Measurements from ENCODE around the gene SOX12. TPM values are rescaled to one million over a fixed set of nuclear protein-coding genes. Genes with fewer than 3 reads are reported as not detected.
A peak's percentile ranks its signal among the peaks of the same experiment; 100 is the strongest.

SOX12 gene
- total and polyA plus RNA-seq, 3 donors from 2014 or later, result 13.4 to 23.8 (median 19.2) TPM

DNA sequence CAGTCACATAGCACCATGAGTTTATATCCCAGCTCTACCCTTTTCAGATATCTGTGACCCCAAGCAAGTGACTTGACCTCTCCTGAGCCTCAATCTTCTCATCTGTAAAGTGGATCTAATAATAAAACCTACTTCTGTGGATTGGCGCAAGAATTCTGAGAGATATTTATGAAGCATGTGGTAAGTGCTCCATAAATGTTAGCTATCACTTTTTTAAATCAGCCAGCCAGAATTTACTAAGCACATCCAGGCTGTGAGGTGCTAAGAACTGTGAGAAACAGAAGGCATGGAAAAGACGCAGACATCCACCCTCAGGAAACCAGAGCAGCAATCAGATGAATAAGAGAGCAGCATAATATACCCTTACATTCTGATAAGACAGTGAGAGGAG, 35.7 kb upstream of the SOX12 start:
- peaks cover 15% of the 10 kb centered on the region for H3K4me1 ChIP-seq
- WGBS, 2 donors, result 26 to 35% methylated on average over 2 of the region's 2 CpGs
- intact Hi-C loops (cut with DNase I; ENCODE audit: low total_unique reads), result no loop called here

GRCh38 chr20:290084-290831, 35.1 kb upstream of the SOX12 start, which contains the start of gene C20orf96:
TSS of gene C20orf96 (minus strand) at chr20:290750. CDS start at chr20:290610, 140 bp downstream.
- Histone ChIP-seq H3K27ac (peak within 1 kb of the TSS; percentile 54 to 64), H3K27me3 (no peaks in the 10 kb centered on the region), H3K4me3 (peak within 1 kb of the TSS; percentile 46 to 72), H3K36me3 (ENCODE audit: low read depth, missing control alignments) (no peaks in the 10 kb centered on the region), H3K4me1 (peaks cover 15% of the 10 kb centered on the region), H3K9me3 (no peaks in the 10 kb centered on the region)
- TF ChIP-seq POLR2A (IDR thresholded peaks at IDR 0.05), result no peak
- TF ChIP-seq, protein P1, sequence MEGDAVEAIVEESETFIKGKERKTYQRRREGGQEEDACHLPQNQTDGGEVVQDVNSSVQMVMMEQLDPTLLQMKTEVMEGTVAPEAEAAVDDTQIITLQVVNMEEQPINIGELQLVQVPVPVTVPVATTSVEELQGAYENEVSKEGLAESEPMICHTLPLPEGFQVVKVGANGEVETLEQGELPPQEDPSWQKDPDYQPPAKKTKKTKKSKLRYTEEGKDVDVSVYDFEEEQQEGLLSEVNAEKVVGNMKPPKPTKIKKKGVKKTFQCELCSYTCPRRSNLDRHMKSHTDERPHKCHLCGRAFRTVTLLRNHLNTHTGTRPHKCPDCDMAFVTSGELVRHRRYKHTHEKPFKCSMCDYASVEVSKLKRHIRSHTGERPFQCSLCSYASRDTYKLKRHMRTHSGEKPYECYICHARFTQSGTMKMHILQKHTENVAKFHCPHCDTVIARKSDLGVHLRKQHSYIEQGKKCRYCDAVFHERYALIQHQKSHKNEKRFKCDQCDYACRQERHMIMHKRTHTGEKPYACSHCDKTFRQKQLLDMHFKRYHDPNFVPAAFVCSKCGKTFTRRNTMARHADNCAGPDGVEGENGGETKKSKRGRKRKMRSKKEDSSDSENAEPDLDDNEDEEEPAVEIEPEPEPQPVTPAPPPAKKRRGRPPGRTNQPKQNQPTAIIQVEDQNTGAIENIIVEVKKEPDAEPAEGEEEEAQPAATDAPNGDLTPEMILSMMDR (IDR thresholded peaks at IDR 0.05), result peak in 2 of 3 experiments; percentile 33 to 48
- DNase-seq, result peak; percentile 95
- intact Hi-C loops (cut with DNase I; ENCODE audit: low total_unique reads), result no loop called here
- 1% methylated on average over 43 of the region's 43 CpGs for whole genome bisulfite sequencing, 2 donors

More for the DNA sequence above, 35.7 kb upstream of the SOX12 start:
- Histone ChIP-seq H3K4me3 (peak overlapping the region; percentile 46 to 72), H3K27ac (peak overlapping the region; percentile 54 to 64), H3K27me3 (no peaks in the 10 kb centered on the region), H3K9me3 (no peaks in the 10 kb centered on the region), H3K36me3 (ENCODE audit: low read depth, missing control alignments) (no peaks in the 10 kb centered on the region)
- TF ChIP-seq, protein P1 (IDR thresholded peaks at IDR 0.05), result no peak
- no peak for TF ChIP-seq POLR2A (IDR thresholded peaks at IDR 0.05)
- no peak for DNase-seq

DNA sequence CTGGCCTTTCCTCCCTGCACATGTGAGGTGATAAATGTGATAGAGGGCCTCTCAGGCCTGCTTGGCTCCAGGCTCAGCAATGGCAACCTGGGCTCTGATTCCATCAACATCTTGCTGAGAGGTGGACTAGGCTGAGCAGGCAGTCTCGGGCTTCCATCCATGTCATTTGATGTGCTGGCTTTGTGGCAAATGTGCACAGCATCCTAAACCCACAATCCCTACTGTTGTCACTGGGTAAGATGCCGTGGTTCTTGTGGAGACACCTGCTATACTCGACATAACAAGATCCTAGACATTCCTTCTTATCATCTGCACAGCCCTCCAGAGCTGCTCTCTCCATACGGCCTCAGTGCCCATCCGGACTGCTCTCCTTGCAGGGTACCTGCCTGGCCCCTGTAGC, 30.8 kb upstream of the SOX12 start:
- Histone ChIP-seq H3K36me3 (ENCODE audit: low read depth, missing control alignments) (no peaks in the 10 kb centered on the region), H3K4me1 (peaks cover 18% of the 10 kb centered on the region), H3K9me3 (no peaks in the 10 kb centered on the region), H3K4me3 (no peak overlapping the region), H3K27me3 (no peaks in the 10 kb centered on the region), H3K27ac (no peak overlapping the region)
- WGBS, 2 donors, result 87 to 89% methylated on average over 5 of the region's 5 CpGs
- no peak for DNase-seq
- intact Hi-C loops (cut with DNase I; ENCODE audit: low total_unique reads), result no loop called here
- no peak for TF ChIP-seq POLR2A (IDR thresholded peaks at IDR 0.05)
- TF ChIP-seq, protein P1 (IDR thresholded peaks at IDR 0.05), result no peak

- TF ChIP-seq, protein P1 (IDR thresholded peaks at IDR 0.05), result no peak
- no peak for TF ChIP-seq POLR2A (IDR thresholded peaks at IDR 0.05)
- Histone ChIP-seq H3K27me3 (no peaks in the 10 kb centered on the region), H3K36me3 (ENCODE audit: low read depth, missing control alignments) (no peaks in the 10 kb centered on the region), H3K4me3 (peak overlapping the region in 1 of 2 donors; percentile 89), H3K4me1 (peaks cover 27% of the 10 kb centered on the region), H3K9me3 (no peaks in the 10 kb centered on the region), H3K27ac (no peak overlapping the region)
- intact Hi-C loops (cut with DNase I; ENCODE audit: low total_unique reads), result no loop called here
- WGBS, 2 donors, result 53 to 75% methylated on average over 4 of the region's 4 CpGs
- no peak for DNase-seq
Observed at GRCh38 chr20:295804-296203, 29.5 kb upstream of the SOX12 start.

All from testis (tissue), 3 donors.